ENCODE results near the gene SLC4A2. TPM values are rescaled to one million over a fixed set of nuclear protein-coding genes. Genes with fewer than 3 reads are reported as not detected.

The SLC4A2 gene
- total RNA-seq, 1 donor from 2014 or later: 87.5 TPM

DNA sequence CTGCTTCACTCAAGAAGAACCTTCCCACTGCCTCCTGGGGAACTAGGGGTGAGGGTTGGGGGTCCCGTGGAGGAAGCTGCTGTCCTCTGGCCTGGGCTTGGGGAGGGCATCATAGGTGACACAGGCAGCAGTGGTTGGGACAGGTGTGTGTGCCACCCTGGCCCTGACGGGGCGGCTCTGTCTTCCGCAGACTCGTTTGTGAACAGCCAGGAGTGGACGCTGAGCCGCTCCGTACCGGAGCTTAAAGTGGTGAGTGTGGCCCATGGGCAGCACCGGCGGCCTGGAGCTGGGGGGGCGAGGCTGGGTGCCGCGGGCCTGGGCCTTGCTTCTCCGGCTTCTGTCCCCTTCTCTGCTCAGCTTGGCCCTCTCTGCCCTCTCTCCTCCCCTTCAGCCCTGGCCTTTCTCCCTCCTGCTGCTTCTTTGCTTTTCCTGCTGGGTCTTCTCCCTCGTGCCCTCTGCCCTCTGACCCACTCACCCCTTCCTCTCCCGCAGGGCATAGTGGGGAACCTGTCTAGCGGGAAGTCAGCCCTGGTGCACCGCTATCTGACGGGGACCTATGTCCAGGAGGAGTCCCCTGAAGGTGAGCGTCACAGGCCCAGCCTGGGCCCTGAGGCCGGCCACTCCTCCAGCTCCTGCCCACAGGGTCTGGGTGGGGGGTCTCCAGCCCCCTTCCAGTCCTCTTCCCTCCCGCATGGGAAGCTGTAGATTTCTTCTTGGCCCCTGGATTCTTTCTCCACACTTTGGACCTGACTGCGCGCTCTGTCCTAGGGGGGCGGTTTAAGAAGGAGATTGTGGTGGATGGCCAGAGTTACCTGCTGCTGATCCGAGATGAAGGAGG is 57.4 kb downstream of the SLC4A2 start:
- ATAC-seq (no peak), DNase-seq (ENCODE audit: low spot score) (no peak)
- intact Hi-C loops (cut with DNase I): loop anchor here (10.0 kb wide), 1 partner anchor 72 kb away; the partner anchor contains the start of gene ASIC3

DNA sequence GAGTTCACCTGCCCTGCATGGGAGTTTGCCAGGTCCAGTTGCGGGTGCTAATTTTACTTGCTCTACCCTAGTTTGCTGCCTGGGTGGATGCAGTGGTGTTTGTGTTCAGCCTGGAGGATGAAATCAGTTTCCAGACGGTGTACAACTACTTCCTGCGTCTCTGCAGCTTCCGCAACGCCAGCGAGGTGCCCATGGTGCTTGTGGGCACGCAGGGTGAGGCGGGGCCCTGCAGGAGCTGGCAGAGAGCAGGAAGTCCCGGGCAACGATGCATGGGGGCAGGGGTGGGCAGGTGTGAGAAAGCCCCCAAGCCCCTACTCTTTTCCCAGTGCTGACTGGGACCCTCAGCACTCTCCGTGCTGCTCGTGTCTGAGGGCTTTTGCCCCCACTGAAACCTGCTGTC is 58.2 kb downstream of the SLC4A2 start:
- DNase-seq (ENCODE audit: low spot score) (no peak), ATAC-seq (no peak)
- intact Hi-C loops (cut with DNase I): loop anchor here (10.0 kb wide), 1 partner anchor 73 kb away; the partner anchor contains the start of gene ASIC3

DNA sequence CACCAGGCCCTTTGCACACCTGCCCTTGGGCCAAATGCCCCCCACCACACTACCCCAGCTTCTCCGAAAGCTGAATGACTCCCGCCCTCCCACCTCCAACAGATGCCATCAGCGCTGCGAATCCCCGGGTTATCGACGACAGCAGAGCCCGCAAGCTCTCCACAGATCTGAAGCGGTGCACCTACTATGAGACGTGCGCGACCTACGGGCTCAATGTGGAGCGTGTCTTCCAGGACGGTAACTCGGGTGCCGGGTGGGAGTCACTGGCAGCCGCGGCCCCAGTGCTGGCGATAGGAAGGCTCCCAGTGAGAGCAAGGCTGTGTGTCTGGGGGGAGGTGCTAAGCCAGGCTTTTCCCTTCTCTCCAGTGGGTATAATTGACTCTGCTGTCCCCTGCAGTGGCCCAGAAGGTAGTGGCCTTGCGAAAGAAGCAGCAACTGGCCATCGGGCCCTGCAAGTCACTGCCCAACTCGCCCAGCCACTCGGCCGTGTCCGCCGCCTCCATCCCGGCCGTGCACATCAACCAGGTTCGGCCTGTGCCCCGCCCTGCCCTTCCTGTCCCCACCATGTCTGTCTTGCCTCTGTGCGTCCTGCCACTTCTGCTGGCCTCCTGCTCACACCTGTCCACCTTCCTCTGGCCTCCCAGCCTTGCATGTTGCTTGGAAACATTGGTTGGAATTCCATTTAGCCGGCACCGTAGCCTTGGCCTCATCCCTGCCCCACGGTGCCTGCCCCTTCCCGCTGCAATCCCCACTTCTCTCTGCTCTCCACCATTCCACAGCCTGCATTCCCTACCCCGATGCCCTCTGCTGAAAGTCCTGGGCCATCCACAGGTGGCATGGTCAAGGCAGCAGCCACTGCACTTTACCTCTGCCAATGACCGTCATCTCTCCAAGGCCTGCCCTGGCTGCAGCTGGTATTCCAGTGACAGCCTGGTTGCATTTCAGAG is 59.0 kb downstream of the SLC4A2 start:
- DNase-seq (ENCODE audit: low spot score): no peak
- ATAC-seq: no peak
- intact Hi-C loops (cut with DNase I): loop anchor here (10.0 kb wide), 1 partner anchor 74 kb away; the partner anchor contains the start of gene ASIC3

DNA sequence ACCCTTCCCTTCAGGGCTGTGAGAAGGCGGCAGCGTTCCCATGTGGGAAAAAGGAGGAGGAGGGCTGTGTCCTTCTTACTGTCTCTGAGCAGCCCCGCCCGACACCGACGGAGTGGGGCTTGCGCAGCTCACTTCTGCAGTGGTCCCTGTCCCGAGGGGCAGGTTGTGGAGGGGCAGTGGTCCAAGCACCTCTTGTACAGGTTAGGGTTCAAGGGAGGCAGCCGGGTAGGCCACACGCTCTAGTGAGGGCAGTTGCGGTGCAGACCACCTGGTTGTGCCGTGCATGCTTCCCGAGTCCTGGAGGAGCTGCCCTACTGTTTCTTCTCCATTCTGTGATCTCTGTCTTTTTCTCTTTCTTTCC is 59.6 kb downstream of the SLC4A2 start:
- intact Hi-C loops (cut with DNase I): loop anchor here (10.0 kb wide), 1 partner anchor 74 kb away; the partner anchor contains the start of gene ASIC3
- ATAC-seq (no peak), DNase-seq (ENCODE audit: low spot score) (no peak)

DNA sequence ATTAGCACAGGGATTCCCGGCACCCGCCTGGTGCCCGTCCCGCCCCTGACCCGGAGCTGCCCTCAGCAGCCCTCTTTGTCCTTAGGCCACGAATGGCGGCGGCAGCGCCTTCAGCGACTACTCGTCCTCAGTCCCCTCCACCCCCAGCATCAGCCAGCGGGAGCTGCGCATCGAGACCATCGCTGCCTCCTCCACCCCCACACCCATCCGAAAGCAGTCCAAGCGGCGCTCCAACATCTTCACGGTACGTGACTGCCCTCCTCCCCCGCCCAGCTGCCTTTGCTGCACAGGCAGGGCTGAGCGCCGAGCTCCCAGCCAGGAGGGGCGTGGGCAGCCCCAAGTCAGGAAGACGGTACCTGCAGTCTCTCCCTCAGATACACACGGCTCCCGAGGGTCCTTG is 60.5 kb downstream of the SLC4A2 start:
- DNase-seq (ENCODE audit: low spot score) (no peak), ATAC-seq (no peak)
- intact Hi-C loops (cut with DNase I): loop anchor here (5.0 to 10.0 kb wide), 2 partner anchors 75 to 182 kb away; partner anchors contain the start of gene ASIC3

DNA sequence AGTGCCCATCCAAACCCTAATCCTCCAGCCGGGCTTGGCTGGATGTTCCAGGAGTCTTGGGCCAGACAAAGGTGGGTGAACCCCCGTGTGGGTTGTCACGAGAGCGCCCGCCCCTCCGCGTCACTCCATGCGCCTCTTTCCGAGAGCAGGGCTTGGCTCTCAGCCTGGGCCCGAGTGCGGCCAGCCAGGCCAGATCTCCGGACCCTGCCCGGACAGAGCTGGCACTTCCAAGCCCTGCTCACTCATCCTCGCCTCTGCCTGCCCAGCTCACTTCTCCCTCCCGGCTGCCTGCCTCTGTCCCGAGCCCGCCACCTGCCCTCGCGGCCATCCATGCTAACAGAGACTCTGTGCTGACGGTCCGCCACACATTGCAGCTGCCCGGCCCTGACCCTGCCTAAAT is 61.5 kb downstream of the SLC4A2 start:
- intact Hi-C loops (cut with DNase I): loop anchor here (5.0 kb wide), 1 partner anchor 181 kb away; no protein-coding TSS in a partner anchor
- DNase-seq (ENCODE audit: low spot score): no peak
- no peak for ATAC-seq

DNA sequence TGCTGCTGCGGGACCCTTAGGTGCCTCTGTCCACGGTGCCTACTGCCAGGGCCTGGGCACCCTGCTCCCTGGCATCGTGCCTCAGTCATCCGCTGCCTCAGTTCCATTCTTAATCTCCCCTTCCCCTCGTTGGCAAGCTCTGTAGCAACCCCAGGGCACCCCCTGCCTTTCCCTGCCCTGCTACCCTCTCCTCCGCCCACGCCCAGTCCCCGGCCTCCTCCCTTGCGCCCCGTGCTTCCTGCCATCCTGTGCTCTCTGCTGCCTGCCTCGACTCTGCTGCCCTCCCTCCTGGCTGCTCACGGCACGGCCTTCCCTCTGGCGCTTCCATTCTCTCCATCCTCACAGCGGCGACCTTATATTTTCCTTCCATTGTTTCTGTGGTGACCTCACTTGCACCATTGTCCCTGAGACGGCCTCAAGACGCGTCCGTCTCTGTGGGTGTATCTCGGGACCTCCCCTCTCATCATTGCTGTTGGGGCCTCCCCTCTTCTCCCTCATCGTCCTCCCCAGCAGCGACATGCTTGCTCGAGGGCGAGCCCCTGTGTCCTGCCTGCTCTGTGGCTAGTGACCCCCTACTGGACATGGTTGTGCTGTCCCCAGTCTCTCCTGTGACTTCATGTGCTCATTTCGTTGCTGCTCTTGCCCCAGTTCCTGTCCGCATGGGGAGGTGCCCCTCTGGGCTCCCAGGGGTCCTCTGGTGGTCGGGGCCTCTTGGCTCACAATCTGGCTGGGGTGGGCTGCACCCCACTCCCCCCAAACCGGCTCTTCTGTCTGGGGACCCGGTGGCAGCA is 62.2 kb downstream of the SLC4A2 start:
- ATAC-seq: no peak
- DNase-seq (ENCODE audit: low spot score): no peak
- intact Hi-C loops (cut with DNase I): loop anchor here (5.0 kb wide), 1 partner anchor 181 kb away; no protein-coding TSS in a partner anchor

DNA sequence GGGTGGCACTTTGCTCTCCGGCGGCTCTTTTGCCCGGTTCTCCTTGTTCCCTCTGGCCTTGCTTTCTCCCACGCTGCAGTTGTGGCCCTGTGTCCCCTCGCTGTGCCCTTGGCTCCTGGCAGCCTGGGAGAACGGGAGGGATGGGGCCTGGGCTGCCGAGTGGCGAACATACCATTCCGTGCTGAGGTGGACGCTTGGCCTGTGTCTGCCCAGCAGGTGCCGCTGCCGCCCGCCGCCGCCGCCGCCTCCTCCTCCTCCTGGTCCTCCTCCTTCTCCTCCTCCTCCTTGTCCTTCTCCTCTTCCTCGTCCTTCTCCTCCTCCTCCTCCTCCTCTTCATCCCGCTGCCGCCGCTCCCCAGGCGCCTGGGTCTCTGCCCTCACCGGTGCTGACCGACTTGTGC is 62.9 kb downstream of the SLC4A2 start:
- intact Hi-C loops (cut with DNase I): loop anchor here (5.0 kb wide), 1 partner anchor 180 kb away; no protein-coding TSS in a partner anchor
- ATAC-seq: no peak
- no peak for DNase-seq (ENCODE audit: low spot score)

DNA sequence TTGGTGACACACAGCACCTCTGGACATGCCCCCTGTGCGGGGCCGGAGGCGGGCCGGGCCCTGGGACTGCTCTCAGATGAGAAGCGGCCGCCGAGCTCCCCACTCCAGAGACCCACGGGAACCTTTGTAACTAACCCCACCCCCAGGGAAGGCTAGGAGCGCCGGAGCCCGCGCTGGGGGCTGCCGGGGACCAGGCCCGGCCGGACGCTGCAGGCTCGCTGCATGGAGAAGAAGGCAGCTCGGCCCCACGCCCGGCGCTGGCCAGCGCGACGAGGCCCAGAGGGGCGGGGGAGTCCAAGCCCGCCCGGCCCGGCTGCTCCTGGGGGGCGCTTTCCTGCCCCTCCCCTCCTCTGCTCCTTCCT is 63.4 kb downstream of the SLC4A2 start:
- ATAC-seq: no peak
- intact Hi-C loops (cut with DNase I): loop anchor here (5.0 kb wide), 1 partner anchor 180 kb away; no protein-coding TSS in a partner anchor
- DNase-seq (ENCODE audit: low spot score): no peak

DNA sequence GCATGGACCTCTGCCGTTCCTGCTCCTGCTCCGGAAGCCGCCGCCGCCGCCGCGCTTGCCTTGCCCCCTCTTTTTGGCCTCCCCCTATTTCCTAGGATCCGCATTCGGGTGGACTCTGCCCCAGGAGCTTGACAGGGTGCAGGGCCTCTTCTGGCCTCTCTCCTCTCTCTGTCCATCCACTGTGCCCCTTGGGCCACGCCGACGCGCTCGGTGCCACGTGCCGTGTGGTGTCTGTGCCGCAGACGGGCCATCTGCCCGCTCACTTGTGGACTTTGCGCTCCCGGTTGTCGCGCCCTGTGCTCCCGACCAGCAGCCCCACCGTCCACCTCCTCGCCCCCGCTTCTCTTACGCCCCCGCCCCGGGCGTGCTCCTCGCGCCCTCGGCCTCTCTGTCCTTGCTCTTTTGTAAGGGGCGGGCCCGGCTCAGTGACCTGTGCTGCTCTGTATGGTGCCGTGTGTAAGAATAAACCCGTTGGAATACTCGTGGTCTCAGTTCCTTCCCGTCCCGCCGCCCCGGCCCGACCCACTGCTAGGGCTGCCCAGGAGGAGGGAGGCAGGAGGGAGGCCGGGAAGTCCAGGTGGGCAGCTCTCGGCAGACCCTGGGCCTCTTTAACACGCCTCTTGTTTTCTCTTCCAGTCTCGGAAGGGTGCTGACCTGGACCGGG is 63.9 kb downstream of the SLC4A2 start:
- ATAC-seq: no peak
- intact Hi-C loops (cut with DNase I): loop anchor here (5.0 kb wide), 1 partner anchor 179 kb away; no protein-coding TSS in a partner anchor
- no peak for DNase-seq (ENCODE audit: low spot score)

DNA sequence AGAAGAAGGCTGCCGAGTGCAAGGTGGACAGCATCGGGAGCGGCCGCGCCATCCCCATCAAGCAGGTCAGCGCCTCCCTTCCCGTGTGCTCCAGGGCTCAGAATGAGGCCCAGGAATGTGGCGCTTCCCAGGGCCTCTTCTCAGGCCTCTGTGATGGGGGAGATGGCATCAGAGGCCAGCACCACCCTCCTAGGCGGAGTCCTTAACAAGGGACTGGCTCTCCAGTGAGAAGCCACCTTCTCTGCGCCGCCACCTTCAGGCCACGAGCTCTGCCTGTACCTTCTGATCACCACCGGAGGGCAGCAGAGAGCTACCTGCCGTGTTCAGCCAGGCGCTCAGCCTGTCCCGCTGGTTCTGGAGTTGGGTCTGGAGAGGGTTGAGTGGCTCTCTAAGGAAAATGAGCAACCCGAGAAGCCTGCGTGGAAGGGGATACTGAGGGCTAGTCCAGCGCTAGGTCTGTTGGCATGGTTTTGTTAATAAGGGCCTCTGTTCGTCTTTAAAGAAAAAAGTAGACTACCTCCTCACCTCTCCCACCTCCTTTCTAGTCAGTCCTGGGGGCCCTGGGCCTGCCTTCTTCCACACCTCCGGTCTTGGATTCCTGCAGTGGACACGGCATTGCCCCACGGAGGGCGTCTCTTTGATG is 64.6 kb downstream of the SLC4A2 start:
- ATAC-seq: peak; percentile 88
- DNase-seq (ENCODE audit: low spot score): peak; percentile 91
- intact Hi-C loops (cut with DNase I): loop anchor here (5.0 kb wide), 1 partner anchor 178 kb away; no protein-coding TSS in a partner anchor

DNA sequence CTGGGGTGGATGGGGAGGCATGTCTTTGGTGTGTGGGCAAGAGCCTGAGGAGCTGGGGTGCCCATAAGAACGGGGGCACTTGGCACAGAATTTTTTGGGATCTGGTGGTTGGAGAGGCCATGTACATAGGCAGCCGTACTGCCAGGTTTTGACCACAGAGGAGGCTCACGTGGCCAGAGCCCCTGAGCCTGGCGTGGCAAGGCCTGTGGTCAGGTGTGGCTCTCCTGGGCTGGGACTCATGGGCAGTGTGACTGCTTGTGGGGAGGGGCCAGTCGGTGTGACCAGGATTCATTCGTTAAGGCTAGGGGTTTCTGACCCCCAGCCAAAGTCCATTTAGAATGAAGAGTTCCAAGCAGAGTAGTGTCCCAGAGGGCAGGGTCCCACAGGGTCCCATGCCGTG is 65.1 kb downstream of the SLC4A2 start:
- ATAC-seq: no peak

DNA sequence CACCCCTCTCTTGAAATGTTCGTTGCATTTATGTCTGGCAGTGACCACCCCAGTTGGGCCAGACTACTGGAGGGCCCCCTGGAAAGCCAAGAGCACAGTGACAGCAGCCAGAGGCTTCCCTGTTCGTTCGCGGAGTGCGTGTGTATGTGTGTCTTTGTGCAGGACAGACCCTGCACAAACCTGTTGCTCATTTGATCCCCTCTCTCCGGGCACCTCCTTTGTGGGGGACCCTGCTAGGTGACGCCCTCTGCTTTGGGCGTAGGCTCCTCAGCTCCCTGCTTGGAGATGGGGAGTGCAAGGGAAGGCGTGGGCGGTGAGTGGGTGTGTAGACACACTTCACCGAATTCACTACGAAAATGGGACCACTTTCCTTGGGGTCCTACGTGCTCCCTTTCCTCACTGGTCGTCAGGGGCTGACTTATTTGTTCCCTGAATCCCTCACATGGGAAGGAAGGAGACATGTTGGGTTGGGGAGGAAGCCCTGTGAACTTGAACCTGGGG is 65.6 kb downstream of the SLC4A2 start:
- no peak for ATAC-seq
- intact Hi-C loops (cut with DNase I): loop anchor here (5.0 kb wide), 1 partner anchor 177 kb away; no protein-coding TSS in a partner anchor
- DNase-seq (ENCODE audit: low spot score): no peak

More for the DNA sequence above, 65.1 kb downstream of the SLC4A2 start:
- DNase-seq (ENCODE audit: low spot score): no peak
- intact Hi-C loops (cut with DNase I): loop anchor here (5.0 kb wide), 1 partner anchor 178 kb away; no protein-coding TSS in a partner anchor

DNA sequence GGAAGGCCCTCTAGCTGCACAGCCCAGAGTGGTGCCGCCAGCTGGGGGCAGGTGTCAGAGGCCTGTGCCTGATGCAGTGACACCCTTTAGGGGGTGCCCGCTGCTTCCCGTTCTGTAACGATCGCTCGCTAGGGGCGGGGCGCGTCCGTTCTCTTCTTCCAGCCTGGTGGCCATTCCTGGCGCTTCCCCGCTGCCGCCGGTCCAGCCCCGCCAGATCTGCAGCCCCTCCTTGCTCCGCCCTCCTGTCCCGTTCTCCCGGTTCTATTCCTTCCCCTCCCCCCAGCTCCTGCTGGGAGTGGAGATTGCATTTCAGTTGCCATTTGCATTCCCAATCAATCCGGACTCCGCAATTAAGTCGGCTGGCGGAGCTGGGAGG is 66.1 kb downstream of the SLC4A2 start:
- intact Hi-C loops (cut with DNase I): no loop called here
- DNase-seq (ENCODE audit: low spot score) (no peak), ATAC-seq (peak; percentile 18)

DNA sequence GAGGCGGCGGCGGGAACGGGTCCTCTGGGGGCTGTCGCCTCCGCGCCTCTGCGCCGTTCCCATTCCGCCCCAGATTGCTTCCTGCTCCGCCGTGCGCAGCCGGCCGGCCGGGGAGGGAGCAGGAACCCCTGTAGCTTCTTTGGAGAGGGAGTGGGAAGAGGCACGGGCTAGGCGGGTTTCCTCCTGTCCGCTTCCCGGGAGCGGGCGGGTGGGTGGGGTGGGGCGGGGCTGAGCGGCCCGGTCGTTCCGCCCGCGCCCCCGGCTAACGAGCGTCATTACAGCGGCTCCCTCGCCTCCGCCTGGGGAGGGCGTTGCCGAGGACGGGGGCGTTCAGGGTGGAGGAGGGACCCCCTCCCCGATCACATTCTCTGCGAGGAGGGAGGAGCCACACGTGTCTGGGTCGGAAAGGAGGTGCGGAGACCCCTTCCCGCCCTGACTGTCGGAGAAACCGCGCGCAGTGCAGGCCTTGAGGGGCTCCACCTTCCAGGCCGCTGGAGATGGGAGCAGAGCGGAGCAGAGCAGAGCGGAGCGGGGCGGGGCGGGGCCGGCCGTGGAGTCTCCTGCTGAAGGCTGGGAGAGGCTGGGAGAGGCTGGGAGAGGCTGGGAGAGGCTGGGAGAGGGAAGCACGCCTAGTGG is 66.6 kb downstream of the SLC4A2 start:
- intact Hi-C loops (cut with DNase I): no loop called here
- DNase-seq (ENCODE audit: low spot score) (no peak), ATAC-seq (peak; percentile 1)
